GM21515 (cell line): ENCODE results near the gene UNC93A.
"Not testable (repeated sequence)": the region's sequence is repeated elsewhere in the genome, so short reads cannot be mapped to it uniquely, and the experiment has no call there.

Experiments used
- ATAC-seq: cut with Tn5 transposase; IDR thresholded peaks from one replicate; pipeline ENCODE4 v1.9.1; 2021; ENCODE audit not compliant: unreplicated experiment

UNC93A gene

GRCh38 chr6:167290786-167291622 is at the start of gene UNC93A:
Gene UNC93A (plus strand): TSS chr6:167291315. CDS start chr6:167291490, 175 bp downstream.
- no peak for ATAC-seq

DNA sequence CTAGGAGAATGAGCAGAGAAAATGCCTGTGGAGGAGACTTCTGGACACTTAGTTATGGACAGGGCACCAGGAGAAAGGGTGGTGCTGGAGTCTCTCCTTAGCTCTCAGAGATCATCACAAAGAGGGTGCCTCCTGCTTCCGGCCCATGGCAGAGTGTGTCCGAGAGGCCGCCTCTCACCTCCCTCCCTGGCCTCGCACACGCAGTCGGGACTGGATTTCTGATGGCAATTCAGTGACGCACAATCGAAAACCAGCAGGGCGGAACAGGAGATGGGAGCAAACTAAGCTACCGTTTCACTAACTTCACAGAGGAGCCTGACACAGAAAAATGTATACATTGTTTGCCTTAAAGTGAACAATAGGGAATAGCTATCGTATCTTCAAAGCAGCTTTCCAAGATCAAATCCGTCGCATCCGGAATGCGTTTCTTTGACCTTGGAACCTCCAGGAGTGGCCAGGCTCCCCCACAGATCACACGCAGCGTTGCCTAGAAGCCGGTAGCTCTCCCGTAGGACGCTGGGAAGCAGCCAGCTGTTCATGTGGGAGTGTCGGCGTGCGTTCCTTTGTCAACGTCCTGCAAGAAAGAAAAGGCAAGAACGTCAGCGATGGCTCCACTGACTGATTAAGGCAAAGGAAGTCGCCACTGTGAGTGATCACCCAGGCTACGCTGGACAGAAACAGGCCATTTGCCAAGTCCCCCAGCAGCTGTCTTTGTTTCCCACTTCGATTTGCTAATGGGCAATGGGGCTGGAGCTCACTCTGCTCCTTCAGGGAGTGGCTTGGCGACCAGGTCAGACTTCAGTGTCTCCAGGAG is 49.6 kb upstream of the UNC93A start:
- ATAC-seq, result not testable (repeated sequence)

GRCh38 chr6:167242135-167242506 is 49.0 kb upstream of the UNC93A start:
- ATAC-seq, result not testable (repeated sequence)

DNA sequence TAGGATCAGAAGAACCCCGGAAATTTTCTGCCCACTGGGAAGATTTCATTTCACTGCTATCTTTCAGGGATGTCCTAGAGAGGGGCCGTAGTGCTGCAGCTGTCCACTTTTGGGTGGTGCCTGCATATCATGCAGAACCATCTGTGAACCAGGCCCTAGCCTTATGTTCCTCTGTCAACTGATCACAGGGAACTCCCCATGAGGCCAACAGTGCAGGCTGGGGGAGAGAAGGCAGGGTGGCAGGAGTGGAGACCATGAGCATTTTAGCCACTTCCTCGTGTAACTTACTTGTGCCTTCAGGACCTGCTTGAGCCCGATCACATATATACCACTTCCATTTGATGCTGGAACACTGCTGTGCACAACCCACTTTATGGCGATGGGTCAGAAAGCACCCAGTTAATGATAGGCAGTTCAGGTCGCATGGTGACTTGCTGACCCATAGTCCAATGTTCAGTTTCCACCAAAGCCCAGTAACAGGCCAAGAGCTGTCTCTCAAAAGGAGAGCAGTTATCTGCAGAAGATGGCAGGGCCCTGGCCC is 48.5 kb upstream of the UNC93A start:
- ATAC-seq, result not testable (repeated sequence)

GRCh38 chr6:167244064-167244960 is 46.8 kb upstream of the UNC93A start:
- no peak for ATAC-seq

- ATAC-seq, result no peak
Measured at GRCh38 chr6:167244991-167245390, 46.1 kb upstream of the UNC93A start.

- no peak for ATAC-seq
Measured at GRCh38 chr6:167245591-167245990, 45.5 kb upstream of the UNC93A start.

DNA sequence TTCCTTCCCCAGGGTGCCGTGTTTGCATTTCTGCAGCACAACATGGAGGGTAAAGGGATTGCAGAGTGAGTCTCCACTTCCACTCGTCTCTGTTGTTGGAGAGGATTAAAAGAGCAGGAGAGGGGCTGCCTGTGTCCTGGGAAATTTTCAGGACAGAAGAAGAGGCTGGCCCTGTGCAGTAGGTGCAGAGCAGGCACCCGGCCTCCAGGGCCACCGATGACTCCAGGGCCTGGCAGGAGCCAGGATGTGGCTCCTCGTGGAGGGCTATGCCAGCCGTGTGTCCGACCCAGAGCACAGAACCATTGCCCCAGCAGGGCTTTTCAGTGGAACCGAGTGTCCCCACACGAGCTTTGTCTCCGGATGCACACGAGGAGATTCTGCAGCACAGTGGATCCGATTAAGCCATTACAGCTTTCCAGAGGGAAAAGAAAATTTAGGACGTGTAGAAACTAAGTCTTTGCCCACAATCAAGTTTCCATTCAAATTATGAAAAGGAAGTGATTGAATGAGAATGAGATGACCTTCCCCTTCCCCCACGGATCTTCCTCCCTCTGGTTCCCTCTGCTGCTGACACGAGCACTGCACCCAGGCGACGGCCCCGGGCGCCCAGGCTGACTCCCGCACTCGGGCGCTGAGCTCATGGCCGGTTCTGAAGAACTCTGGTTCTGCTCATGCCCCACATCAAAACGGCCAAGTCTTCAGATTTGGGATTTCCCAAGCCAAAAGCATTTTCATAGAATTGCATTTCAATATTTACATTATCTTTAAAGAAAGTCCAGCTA is 43.1 kb upstream of the UNC93A start:
- no peak for ATAC-seq

DNA sequence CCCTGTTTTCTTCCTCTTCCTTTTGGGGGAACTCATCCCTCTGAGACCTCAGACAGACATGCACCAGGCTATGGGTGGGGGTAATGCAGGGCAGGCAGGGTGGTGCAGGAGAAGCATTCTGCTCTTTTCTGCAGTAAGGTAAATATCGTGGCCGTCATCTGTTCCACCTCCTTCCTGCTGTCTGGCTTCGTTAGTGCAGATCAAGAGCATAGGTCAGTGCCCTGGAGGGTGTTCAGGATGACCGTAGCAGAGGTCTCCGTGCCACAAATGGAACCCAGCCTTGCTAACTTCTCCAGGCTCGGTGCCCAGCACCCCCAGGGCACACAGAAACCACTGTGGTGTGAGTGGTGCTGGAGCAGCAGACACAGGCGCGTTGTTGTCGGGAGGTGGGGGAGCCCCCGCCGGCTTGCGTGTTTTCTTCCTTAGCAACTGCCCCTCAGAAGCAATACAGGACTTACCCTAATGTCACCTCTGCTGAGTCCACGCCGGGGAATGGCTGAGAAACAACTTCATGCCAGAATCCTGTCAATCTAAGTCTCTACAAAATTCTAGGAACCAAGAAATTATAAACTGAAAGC is 42.1 kb upstream of the UNC93A start:
- not testable (repeated sequence) for ATAC-seq

DNA sequence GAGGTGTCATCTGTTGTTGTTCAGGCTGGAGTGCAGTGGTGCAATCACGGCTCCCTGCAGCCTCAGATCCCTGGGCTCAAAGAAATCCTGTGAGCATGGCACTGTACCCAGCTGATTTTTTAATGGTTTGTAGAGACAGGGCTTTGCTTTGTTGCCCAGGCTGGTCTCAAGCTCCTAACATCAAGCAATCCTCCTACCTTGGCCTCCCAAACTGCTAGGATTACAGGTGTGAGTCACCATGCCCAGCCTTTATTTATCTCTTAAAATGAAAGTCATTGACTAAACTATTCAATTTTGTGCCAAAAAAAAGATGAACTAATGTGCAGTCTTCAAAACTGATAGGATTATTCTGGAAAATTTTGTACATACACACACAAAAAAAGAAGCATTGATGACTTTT is 38.8 kb upstream of the UNC93A start:
- no peak for ATAC-seq

DNA sequence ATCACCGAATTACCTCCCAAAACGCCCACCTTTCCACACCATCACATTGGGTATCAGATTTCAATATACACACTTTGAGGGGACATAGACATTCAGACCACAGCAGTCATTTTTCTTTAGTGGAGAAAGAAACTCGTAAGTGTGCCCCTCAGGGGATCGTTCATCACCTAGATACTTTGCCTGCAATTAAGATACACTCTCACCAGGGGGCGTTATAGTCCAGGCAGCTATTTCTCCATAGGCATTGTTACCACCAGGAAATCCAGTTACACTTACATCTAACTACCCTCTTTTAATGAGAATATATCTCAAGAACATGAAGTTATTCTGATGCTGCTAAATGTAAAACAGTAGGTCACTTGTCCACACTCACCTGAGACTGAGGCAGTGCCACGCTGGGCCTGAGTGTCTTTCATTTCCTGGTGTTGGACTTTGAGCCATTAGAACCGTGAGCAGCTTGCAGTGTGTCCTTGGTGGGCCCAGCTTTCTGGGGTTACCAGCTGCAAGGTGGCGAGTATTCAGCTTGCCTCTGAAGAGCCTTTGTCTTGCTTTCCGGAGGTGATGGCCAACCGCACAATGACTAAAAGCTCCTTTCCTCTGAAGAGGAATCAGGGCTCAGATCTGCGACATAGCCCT is 35.1 kb upstream of the UNC93A start:
- no peak for ATAC-seq

DNA sequence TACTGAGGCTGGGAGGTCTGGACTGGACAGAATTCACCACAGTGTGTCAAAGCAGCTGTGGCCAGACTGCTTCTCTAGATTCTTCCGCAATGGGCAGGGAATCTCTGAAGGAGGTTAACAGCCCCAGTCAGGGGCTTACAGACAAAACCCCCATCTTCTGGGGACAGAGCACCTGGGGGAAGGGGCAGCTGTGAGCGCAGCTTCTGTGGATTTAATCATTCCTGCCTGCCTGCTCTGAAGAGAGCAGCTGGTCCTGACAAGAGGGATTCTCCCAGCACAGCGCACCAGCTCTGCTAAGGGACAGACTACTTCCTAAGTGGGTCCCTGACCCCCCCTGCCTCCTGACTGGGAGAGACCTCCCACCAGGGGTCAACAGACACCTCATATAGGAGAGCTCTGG is 32.5 kb upstream of the UNC93A start:
- no peak for ATAC-seq

- not testable (repeated sequence) for ATAC-seq
Measured at GRCh38 chr6:167266057-167266829, 24.9 kb upstream of the UNC93A start.

- ATAC-seq, result no peak
Measured at GRCh38 chr6:167266830-167267555, 24.1 kb upstream of the UNC93A start.

- ATAC-seq, result not testable (repeated sequence)
Measured at GRCh38 chr6:167267556-167267898, 23.6 kb upstream of the UNC93A start.

DNA sequence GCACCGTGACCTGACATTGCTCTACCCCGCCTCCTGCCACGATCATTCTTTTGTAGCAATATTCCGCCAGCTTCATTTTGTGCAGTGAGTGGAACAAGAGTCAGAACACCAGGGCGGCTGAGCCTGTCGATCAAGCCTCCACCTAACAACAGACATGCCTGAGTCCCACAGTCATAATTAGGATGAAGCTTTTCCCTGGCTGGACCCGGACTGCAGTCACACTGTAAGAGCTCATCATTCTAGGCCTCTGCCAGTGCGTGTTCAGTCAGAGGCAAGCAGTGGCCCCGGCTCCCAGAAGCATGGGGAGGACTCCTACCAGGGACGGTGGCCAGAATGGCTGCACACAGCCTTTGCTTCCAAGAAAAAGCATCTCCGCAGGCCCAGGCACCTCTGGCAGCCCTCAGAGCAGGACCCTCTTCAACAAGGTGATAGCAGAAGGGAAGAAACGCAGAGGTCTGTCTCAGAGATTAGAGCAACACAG is 23.2 kb upstream of the UNC93A start:
- ATAC-seq, result no peak

DNA sequence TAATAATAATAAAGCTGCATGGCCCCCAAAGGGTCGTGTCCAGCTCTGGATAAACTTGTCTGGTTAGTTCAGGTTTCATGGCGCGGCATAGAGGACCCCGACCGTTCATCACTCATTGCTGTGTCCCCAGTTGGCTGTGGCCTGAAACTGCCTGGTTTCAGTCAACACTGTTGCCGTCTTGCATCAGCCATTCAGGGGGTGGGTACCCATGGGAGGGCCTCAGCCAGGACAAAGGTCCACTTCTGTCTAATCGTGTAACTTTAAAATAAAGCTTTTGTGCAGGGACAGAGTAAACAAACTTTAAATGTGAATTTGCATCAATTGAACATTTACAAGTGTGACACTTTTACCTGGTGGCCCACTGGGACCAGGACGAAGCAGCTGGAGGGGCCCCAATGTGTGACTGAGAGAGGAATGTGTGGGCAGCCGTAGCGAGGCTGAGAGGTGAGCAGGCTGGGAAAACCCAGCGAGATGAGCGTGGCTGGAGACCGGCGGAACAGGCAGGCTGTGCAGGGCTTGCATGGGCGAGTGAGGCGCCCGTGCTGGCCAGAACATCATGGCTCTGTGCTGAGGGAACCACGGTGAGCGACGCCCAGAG is 22.3 kb upstream of the UNC93A start:
- no peak for ATAC-seq
